Putamen (tissue), 1 donor: ENCODE results near the gene GRK4.
"Not testable (repeated sequence)": the region's sequence is repeated elsewhere in the genome, so short reads cannot be mapped to it uniquely, and the experiment has no call there.

Experiments used
- DNase-seq: peaks from one replicate; pipeline ENCODE4 v3.0.0-alpha.2; 2016; ENCODE audit warnings: low spot score

Gene GRK4

DNA sequence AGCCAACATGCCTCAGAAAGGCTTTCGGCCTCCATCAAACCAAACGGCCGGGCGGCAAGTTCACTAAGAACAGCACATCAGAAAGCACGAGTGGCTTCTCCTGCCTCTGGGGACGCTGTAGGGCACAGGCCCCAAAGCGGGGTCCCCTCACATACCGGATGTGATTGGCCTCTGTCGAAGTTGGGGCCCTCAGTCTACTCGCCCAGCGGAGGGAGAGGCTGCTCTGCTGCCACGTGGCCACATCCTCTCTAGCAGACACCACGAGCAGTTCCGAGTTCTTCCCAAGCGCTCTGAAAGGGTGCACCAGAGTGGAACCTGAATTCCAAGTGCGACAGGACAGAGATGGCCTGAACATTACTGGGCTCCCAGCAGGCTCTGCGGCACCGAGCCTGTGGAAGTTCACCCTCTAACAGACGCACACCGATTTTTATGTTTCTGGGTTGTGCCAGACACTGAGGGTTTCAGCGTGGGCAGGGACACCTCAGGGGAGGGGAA lies 21.3 kb upstream of the GRK4 start:
- no peak for DNase-seq

GRCh38 chr4:2942532-2943363 lies 20.6 kb upstream of the GRK4 start:
- DNase-seq: no peak

DNA sequence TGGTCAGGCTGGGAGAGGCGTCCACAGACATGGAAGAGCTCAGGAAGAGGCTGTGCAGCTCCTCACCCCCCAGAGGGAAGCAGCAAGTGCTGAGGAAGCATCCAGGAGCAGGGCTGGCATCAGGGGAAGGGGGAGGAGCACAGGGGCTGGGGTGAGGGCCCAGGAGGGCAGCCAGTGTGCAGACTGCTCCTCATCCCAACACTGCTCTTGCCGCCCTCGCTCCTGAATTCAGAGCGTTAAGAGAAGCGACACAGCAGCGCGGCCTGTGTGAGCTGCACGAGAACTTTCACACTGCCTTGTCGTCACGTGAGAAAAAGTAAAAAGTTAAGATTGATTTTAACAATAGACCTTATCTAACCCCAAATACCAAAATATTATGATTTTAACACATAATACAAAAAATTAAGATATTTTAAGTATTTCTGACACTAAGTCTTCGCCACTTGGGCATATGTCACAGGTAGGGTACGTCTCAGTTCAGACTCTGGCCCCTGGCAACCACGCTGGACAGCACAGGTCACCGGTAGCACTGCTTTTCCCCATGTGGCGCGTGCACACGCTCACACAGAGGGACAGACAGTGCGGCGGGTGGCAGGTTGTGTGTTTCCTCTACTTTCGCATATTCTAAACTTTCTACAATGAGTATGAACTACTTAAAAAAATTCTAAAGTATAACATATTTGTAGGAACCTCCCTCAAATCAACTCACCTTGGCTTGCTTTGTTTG lies 19.8 kb upstream of the GRK4 start:
- no peak for DNase-seq

GRCh38 chr4:2944091-2944482 lies 19.3 kb upstream of the GRK4 start:
- no peak for DNase-seq

DNA sequence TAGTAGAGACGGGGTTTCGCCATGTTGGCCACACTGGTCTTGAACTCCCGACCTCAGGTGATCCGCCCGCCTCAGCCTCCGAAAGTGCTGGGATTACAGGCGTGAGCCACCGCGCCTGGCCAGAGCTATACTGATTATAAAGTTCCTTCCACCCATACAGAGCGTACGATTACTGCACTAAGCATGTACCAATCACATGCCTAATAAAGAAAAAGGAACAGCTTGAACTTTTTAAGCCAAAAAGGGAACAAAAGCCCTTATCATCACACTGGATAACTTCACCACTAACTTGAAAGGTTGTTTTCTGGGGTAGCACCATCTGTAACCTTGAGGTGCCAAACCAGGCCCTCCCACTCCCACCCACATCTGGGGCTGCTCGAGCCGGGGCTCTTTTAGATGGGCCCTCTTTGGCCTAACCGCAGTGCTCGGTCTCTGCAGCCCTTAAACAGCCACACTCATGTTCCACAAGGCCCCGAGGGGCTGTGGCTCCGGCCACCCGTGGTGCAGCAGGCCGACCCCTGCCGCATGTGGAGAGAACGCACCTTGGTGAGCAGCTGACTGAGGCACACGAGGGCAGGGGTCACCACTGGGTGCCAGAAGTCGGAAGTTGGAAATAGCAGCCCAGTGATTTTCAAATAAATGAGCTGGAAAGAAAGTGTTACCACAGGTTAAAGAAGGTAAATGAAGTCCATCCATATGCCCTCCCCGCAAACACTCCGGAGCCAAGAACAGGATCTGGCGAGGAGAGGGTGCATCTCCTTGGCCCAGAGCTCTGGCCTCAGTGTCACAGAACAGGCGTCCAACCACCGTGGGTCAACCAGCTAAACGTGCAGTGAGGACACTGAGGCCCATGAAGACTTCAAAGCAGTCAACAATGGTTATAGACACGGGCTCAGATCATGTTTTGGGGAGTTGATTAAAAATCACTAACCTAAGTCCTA lies 18.5 kb upstream of the GRK4 start:
- no peak for DNase-seq

GRCh38 chr4:2945619-2946604 lies 17.5 kb upstream of the GRK4 start:
- not testable (repeated sequence) for DNase-seq

DNA sequence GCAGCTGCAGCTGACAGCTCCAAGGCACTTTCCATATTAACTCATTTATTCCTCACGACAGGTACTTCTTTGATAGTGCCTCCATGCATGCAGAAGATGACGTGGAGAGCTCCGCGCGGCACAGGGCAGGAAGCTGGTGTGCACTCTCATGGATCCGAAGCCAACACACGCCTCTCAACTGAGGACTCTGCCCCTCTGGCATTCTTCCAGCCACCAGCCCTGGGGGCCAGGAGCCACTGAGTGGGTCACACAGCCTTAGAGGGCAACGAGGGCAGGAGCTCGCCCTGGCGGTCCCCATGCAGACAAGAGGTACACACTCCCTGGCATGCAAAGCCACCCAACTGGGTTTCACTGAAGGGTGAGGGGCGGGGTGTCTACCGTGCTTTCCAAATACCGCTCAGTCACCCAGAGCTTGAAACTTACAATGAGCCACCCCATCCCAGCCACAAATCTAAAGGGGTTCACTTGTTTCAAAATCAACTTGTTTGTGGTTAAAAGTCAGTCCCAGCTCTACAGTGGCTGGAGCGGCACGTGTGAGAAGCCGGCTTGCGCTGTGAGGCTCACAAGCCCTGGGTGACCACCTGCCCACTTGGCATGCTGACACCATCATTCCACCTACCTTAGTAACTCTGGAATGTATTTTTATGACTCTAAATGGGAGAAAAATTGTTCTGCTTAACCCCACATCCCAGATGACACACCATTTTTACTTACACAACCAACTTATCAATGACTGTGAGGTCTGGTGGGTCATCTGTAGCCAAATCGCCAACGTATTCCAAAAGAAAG lies 16.4 kb upstream of the GRK4 start:
- no peak for DNase-seq

DNA sequence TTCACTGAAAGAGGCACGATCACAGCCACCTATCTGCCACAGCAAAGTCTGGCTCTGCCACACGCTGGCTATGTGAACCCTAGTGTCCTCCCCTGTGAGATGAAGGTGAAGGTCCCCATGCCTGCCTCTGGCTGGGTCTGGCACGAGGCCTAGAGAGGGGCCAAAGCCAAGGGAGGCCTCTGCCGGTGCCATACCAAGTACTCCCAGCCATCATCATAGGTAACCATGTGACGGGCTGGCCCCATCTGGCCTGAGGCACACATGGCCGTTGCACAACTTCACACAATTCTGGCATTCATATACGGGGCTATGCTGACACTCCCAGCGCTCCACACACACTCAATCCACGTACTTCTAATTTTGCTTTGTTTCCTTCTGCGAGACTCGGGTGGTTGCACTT lies 15.4 kb upstream of the GRK4 start:
- DNase-seq: no peak

DNA sequence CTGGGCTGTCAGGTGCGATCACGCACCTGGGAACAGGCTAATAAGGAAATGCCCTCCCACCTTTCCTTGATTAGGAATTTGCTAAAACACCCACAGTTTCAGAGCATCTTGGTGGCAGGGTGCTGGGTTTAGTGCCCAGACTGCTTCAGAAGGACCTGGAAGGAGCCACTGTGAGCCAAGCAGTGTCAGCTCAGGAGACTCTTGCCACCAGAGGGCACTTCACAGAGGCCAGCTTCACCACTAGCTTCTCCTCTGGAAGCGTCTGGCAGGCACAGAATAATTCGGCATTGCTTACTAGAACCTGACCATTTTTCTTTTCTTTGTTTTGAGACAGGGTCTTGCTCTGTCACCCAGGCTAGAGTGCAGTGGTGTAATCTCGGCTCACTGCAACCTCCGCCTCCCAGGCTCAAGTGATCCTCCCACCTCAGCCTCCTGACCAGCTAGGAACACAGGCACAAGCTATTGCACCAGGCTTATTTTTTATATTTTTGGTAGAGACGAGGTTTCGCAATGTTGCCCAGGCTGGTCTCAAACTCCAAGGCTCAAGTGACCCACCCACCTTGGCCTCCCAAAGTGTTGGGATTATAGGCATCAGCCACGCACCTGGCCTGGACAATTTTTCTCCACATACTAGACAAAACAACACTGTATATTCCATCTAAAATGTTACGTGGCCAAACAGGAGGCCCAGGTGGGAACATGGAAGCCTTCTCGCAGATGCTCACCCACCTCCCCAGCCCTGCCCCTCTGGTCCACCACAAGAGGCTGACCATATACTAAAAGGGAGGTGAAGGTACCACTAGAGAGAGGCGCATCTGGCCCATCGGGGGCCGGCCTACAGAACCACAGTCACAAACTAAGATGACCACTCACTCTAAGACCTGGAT lies 14.2 kb upstream of the GRK4 start:
- no peak for DNase-seq

GRCh38 chr4:2949782-2950125 lies 13.6 kb upstream of the GRK4 start:
- DNase-seq: no peak

DNA sequence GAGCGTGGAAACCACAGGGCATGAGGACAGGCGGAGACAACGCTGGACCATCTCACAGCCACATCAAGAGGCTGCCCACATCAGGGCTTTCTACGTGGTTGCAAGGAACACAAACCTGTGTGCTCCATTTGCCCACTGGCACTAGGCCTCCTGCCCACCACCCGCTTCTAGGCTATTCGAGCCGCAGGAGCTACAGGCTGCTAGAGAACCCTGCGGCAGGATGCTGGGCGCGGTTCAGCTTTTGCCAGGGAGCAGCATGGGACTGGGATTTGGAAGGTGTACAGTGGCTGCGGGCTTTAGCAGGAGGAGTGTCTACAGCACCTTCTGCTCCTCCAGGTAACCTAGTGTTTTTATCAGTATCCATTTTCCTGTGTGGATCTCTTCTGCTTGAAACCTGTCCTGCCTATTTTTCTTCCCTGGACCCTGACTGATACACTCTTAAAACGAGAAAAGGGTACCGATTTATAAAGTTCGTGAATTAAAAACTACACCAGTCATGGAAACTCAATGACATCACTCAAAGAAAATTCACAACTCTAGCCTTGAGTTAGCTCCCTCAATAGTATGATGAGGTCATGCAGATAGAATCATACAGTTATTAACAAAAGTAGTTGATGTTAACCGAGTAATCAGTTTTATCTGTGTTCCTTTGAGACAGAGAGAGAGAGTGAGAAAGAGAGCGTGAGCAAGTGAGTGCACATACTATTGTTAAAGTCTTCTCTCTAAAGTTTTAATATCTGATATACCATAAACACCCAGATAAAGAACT lies 13.0 kb upstream of the GRK4 start:
- no peak for DNase-seq

DNA sequence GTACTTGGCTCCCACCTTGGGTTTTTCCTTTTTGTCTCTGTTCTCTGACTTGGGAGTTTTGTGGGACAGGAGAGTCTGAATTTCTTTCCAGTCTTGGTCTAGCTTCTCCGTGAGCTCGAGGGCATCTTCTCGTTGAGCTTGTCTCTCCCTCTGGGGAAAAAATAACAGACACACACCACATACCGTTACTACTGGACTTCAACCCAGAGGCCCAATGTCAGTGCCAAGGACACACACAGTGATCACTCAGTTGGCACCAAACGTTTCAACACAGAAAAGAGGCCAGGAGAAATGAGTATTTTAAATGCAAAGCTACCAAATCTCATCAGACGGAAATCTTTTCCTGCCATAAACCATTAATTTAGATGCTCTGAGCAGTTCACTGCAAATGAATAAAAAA lies 9.9 kb upstream of the GRK4 start:
- DNase-seq: no peak

DNA sequence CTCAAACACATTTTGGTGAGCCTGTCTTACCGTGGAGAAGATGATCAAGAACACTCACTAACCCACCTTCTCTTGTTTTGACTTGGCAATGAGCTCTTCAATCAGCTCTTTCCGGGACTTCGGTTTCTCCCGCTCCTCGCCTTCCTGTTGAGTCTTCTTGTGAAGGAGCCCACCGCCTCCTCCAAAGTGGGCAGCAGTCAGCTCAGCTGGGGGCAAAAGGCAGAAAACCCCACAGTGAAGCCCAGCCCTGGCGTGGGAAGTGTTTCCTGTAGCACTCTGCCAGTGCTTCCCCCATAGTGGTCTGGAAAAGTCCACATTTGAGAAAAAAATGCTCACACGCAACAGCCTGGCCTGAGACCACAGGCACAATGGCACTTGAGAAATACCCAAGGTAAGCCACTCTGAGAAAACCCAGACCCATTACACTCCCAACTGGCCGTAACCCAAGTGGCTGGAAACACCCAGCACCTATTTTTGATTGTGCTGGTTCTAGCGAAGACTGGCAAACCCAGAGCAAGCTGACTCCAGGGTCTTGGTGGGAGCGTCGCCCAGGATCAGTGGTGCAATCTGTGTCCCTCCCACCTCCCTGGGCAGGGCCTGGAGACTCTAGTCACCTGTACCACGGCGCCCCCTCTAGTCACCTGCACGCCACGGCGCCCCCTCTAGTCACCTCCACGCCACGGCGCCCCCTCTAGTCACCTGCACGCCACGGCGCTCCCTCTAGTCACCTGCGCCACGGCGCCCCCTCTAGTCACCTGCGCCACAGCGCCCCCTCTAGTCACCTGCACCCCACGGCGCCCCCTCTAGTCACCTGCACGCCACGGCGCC lies 8.8 kb upstream of the GRK4 start:
- DNase-seq: no peak

- DNase-seq: not testable (repeated sequence)
These were observed 8.0 kb upstream of the GRK4 start for GRCh38 chr4:2955186-2956044.

- DNase-seq: no peak
These were observed 4.9 kb upstream of the GRK4 start for GRCh38 chr4:2958446-2958845.

DNA sequence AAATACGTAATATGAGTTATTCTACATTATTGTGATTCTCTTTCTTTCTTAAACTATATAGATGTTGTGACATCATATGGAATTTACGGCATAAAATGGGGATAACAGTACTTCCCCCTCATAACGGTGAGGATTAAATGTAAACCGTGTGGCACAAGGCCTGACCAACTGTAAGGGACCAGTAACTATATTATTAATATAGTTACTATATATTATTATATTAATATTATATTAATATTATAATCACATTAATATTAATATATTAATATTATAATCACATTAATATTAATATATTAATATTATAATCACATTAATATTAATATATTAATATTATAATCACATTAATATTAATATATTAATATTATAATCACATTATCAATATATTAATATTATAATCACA lies 2.9 kb upstream of the GRK4 start:
- not testable (repeated sequence) for DNase-seq

- DNase-seq: no peak
These were observed 2.0 kb upstream of the GRK4 start for GRCh38 chr4:2961421-2961810.
